Lower lobe of right lung (tissue), 2 donors: ENCODE data around the gene DNASE1L1. TPM values are rescaled to one million over a fixed set of nuclear protein-coding genes. Genes with fewer than 3 reads are reported as not detected.
"Not testable (repeated sequence)": the region's sequence is repeated elsewhere in the genome, so short reads cannot be mapped to it uniquely, and the experiment has no call there.

Experiments
- ATAC-seq, 2 donors: fragments of 200-7000 bp; cut with Tn5 transposase; one replicate each; pipeline ENCODE4 v1.9.1; 2020 to 2022; ENCODE audit warnings: mild to moderate bottlenecking in 2 of 2, moderate library complexity in 2 of 2
- DNase-seq: peaks from one replicate; pipeline ENCODE4 v3.0.0-alpha.2; 2020
- H3K27ac ChIP-seq: fragments of 200-600 bp; one replicate; pipeline ENCODE4 v1.8.0; 2022
- H3K27me3 ChIP-seq: fragments of 200-600 bp; one replicate; pipeline ENCODE4 v1.8.0; 2022; ENCODE audit warnings: low read depth
- H3K36me3 ChIP-seq: fragments of 200-600 bp; one replicate; pipeline ENCODE4 v1.8.0; 2022; ENCODE audit warnings: mild to moderate bottlenecking
- H3K4me1 ChIP-seq: fragments of 200-600 bp; one replicate; pipeline ENCODE4 v1.8.0; 2022
- H3K4me3 ChIP-seq: fragments of 200-600 bp; one replicate; pipeline ENCODE4 v1.8.0; 2022; ENCODE audit warnings: mild to moderate bottlenecking
- H3K9me3 ChIP-seq: fragments of 200-600 bp; one replicate; pipeline ENCODE4 v1.8.0; 2022
- CTCF ChIP-seq: fragments of 200-600 bp; IDR thresholded peaks from one replicate; pipeline ENCODE4 v1.8.0; 2022; ENCODE audit warnings: antibody characterized with exemption, mild to moderate bottlenecking
- intact Hi-C: fragments of 100-400 bp; cut with DNase I; formaldehyde crosslinking; loops from one replicate; pipeline ENCODE4 v1.11.0; 2022
- total RNA-seq: library from RNA; stranded (reverse); fragmentation: NEBNext Ultra II Directional; extraction: Animal tissue kit (Norgen Biotek cat#: 25700); gene quantifications from one replicate; pipeline ENCODE4 v1.2.1, GENCODE V29; 2021
- donor health status: DM: no; HTN: yes; CAD: no; lungs with severe emphysema.

The DNASE1L1 gene
- total RNA-seq, 1 donor from 2014 or later = 36.1 TPM

DNA sequence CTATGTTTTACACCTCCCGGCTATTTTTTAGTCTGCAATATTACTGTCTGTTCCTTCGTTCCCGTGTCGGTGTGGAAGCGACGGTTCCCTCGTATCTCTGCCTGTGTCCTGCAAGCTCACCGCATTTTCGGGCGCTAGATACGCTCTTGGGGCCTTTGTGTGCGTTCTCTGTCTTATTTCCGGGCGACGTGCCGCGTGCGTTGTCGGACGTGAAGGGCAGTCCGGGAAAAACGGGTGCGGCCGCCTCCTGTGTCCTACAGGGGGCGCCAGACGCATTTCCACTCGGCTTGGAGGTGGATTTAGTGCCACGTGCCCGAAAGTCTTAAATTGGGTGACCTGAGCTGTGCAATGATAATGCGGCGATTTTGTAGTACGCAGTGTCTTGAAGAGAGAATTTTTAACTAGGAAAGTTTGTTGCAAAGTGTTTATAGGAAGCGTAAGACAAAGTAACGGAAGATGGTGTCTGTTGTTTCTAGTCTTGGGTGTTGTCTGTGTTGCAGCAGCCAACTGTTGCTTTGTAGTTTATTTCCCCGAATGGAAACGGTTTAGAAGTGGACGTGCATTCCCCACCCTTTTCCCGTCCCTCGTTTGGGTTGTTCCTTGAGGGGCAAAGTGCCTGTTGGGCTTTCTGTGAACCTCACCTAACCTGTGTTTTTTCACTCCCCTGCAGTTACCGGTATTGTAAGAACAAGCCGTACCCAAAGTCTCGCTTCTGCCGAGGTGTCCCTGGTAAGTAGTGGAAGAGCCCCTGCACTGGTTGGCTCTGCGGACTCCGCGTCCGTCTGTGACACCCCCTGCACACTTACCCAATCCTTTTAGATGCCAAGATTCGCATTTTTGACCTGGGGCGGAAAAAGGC lies 10.2 kb downstream of the DNASE1L1 start:
- peak; percentile 73 to 83 for ATAC-seq

GRCh38 chrX:154397888-154398667 lies 11.0 kb downstream of the DNASE1L1 start, which contains the start of gene RPL10:
RPL10 (plus strand) TSS chrX:154398377; CDS start chrX:154398520, 143 bp downstream.
- intact Hi-C loops = no loop called here
- peaks cover 14% of the 10 kb centered on the region for H3K4me1 ChIP-seq
- DNase-seq = peak; percentile 95
- no peak for TF ChIP-seq CTCF
- no peaks in the 10 kb centered on the region for H3K27me3 ChIP-seq
- H3K9me3 ChIP-seq = no peaks in the 10 kb centered on the region
- ATAC-seq = peak; percentile 94 to 97
- H3K27ac ChIP-seq = peak within 1 kb of the TSS; percentile 99
- H3K4me3 ChIP-seq = peak within 1 kb of the TSS; percentile 74
- peaks cover 27% of the 10 kb centered on the region for H3K36me3 ChIP-seq

More for the DNA sequence above, 10.2 kb downstream of the DNASE1L1 start:
- H3K4me3 ChIP-seq = peak overlapping the region; percentile 74
- peaks cover 14% of the 10 kb centered on the region for H3K4me1 ChIP-seq
- peaks cover 27% of the 10 kb centered on the region for H3K36me3 ChIP-seq
- DNase-seq = peak; percentile 92
- H3K27me3 ChIP-seq = no peaks in the 10 kb centered on the region
- TF ChIP-seq CTCF = peak; percentile 88
- H3K27ac ChIP-seq = peak overlapping the region; percentile 99
- intact Hi-C loops = no loop called here
- H3K9me3 ChIP-seq = no peaks in the 10 kb centered on the region

GRCh38 chrX:154396973-154397887 lies 11.8 kb downstream of the DNASE1L1 start:
- Histone ChIP-seq H3K4me3 (peak overlapping the region; percentile 74), H3K4me1 (peaks cover 14% of the 10 kb centered on the region), H3K9me3 (no peaks in the 10 kb centered on the region), H3K27me3 (no peaks in the 10 kb centered on the region), H3K27ac (peak overlapping the region; percentile 99), H3K36me3 (peaks cover 27% of the 10 kb centered on the region)
- DNase-seq (peak; percentile 86), ATAC-seq (peak; percentile 88 to 90)
- intact Hi-C loops = no loop called here
- TF ChIP-seq CTCF = no peak

DNA sequence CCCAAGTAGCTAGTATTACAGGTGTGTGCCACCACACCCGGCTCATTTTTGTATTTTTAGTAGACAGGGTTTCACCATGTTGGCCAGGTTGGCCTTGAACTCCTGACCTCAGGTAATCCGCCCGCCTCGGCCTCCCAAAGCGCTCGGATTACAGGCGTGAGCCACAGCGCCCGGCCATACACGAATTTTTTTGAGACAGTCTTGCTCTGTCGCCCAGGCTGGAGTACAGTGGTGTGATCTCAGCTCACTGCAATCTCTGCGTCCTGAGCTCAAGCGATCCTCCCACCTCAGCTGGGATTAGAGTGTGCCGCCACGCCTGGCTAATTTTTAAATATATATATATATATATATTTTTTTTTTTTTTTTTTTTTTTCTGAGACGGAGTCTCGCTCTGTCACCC lies 12.7 kb downstream of the DNASE1L1 start:
- H3K9me3 ChIP-seq, DNase-seq, intact Hi-C loops, ATAC-seq, H3K27me3 ChIP-seq: not testable (repeated sequence)
- H3K27ac ChIP-seq = peak overlapping the region; percentile 99
- peaks cover 14% of the 10 kb centered on the region for H3K4me1 ChIP-seq
- peak overlapping the region; percentile 74 for H3K4me3 ChIP-seq
- H3K36me3 ChIP-seq = peaks cover 25% of the 10 kb centered on the region

- DNase-seq, H3K4me3 ChIP-seq, H3K9me3 ChIP-seq, H3K36me3 ChIP-seq, H3K27ac ChIP-seq, H3K27me3 ChIP-seq, H3K4me1 ChIP-seq, intact Hi-C loops: not testable (repeated sequence)
- peak; percentile 88 to 93 for ATAC-seq
Measured at GRCh38 chrX:154389812-154390747, 19.0 kb downstream of the DNASE1L1 start.

GRCh38 chrX:154388649-154389048 lies 20.4 kb downstream of the DNASE1L1 start:
- DNase-seq, H3K36me3 ChIP-seq, H3K4me1 ChIP-seq, H3K9me3 ChIP-seq, H3K4me3 ChIP-seq, H3K27ac ChIP-seq, H3K27me3 ChIP-seq, intact Hi-C loops: not testable (repeated sequence)
- ATAC-seq = peak; percentile 1 to 11

- H3K27ac ChIP-seq, H3K4me1 ChIP-seq, intact Hi-C loops, H3K36me3 ChIP-seq, H3K4me3 ChIP-seq, H3K27me3 ChIP-seq, DNase-seq, H3K9me3 ChIP-seq: not testable (repeated sequence)
- ATAC-seq = peak; percentile 48 to 74
Measured at GRCh38 chrX:154388094-154388493, 21.0 kb downstream of the DNASE1L1 start.
